ENCODE results near the gene ZNF263. TPM values are rescaled to one million over a fixed set of nuclear protein-coding genes. Genes with fewer than 3 reads are reported as not detected.

The ZNF263 gene
- polyA plus RNA-seq, 1 of the 3 experiments (the other 2 are of a cell fraction), result 13.7 TPM

- Histone ChIP-seq H3K9me2 (no peaks in the 10 kb centered on the region), H3K4me1 (ENCODE audit: control insufficient read depth in 1 of 2, insufficient read depth in 2 of 2, low read depth in 1 of 2, low read length in 1 of 2) (peaks cover 7 to 18% of the 10 kb centered on the region in 2 experiments), H4K20me1 (ENCODE audit: insufficient read depth) (0 out of 2 replicates have a peak, but pooled peaks cover 5% of the 10 kb centered on the region), H3K79me2 (ENCODE audit: insufficient read depth) (peaks cover 54% of the 10 kb centered on the region), H3K4me2 (peak overlapping the region; percentile 99), H3K27me3 (ENCODE audit: insufficient read depth) (no peaks in the 10 kb centered on the region), H3K4me3 (ENCODE audit: low read depth in 2 of 2, low read length in 1 of 2) (peak overlapping the region; percentile 84 to 91), H3K9me3 (peaks cover under 1% of the 10 kb centered on the region; the same call in 1 of the 2 replicates), H3K36me3 (replicated peaks in 1 of 2; ENCODE audit: control insufficient read depth in 1 of 2, insufficient read depth in 2 of 2, low read length in 1 of 2) (peaks cover 24 to 44% of the 10 kb centered on the region in 2 experiments), H3F3A (replicated peaks; ENCODE audit: insufficient read depth) (peaks cover 4% of the 10 kb centered on the region), H3K27ac (ENCODE audit: low read depth in 2 of 2, low read length in 1 of 2) (peak overlapping the region; percentile 98 to 99), H2AFZ (ENCODE audit: low read depth) (0 out of 2 replicates have a peak overlapping the region, but pooled peaks have one; percentile 54), H3K9ac (peak overlapping the region; percentile 76)
- ChIA-PET POLR2A (interaction anchor here (0.8 to 1.9 kb wide), 6 partner anchors 17 to 217 kb away, joined by 4 to 9 read pairs (median 5); partner anchors contain the start of gene CLUAP1), CTCF (interaction anchor here (0.6 to 1.3 kb wide), 6 partner anchors 16 to 655 kb away, joined by 3 to 5 read pairs (median 4); no protein-coding TSS in a partner anchor)
- no peak for DNase-seq
- WGBS (ENCODE audit: low lambda C conversion rate), result 9% methylated on average over 19 of the region's 56 CpGs
- TF ChIP-seq YY1 (IDR thresholded peaks at IDR 0.05; ENCODE audit: low read depth) (no peak), FOSL2 (IDR thresholded peaks at IDR 0.05; ENCODE audit: borderline replicate concordance, low read depth) (no peak), FOXM1 (IDR thresholded peaks at IDR 0.05; ENCODE audit: low read depth) (no peak), IRF3 (IDR thresholded peaks at IDR 0.05; ENCODE audit: low read depth, low read length) (no peak), SIN3A (IDR thresholded peaks at IDR 0.05; ENCODE audit: borderline replicate concordance, low read depth, low read length) (no peak), JUND (IDR thresholded peaks at IDR 0.05) (no peak), NFIC (IDR thresholded peaks at IDR 0.05; ENCODE audit: borderline replicate concordance) (no peak), MAX (IDR thresholded peaks at IDR 0.05; ENCODE audit: low read depth) (no peak), TEAD4 (IDR thresholded peaks at IDR 0.05; ENCODE audit: borderline replicate concordance, insufficient read depth) (no peak), SMC3 (IDR thresholded peaks at IDR 0.05; ENCODE audit: low read depth, low read length) (no peak), ZBTB33 (IDR thresholded peaks at IDR 0.05; ENCODE audit: borderline replicate concordance, low read depth) (no peak), EZH2phosphoT487 (IDR thresholded peaks at IDR 0.05; ENCODE audit: borderline replicate concordance, low read depth) (no peak), RFX5 (IDR thresholded peaks at IDR 0.05; ENCODE audit: low read length) (no peak)
Observed at GRCh38 chr16:3283543-3284447, 504 bp downstream of the ZNF263 start.

Measured in SK-N-SH (cell line).